Measurements from ENCODE around the gene KDR. TPM values are rescaled to one million over a fixed set of nuclear protein-coding genes. Genes with fewer than 3 reads are reported as not detected.

KDR gene
- total RNA-seq, 4 donors from 2014 or later: 39.5 to 104 (median 61.7) TPM

DNA sequence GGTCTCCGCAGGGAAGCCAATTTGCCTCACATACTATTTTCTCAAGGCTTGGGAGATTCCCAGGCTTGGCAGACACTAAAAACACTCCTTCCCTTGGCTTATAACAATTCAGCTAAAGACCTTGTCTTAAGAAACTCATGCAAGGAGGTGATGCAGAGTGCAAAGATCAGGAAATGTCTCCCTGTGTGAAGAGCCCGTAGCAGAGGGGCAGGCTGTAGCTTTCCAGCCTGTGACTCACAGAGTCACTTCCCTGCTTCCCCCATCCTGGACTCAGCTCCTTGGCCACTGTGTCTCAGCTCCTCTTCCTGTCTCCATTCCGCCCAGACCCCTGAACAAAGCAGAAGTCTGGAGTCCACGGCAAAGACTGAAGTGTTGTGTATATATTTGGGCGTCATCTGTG, 56.1 kb downstream of the KDR start:
- Histone ChIP-seq H3K27ac (replicated peaks in 1 of 4) (peak overlapping the region in 2 of 4 donors; percentile 2 to 51), H3K4me1 (peaks cover 0 to 4% (median 0%) of the 10 kb centered on the region in 4 donors), H3K9me3 (no peaks in the 10 kb centered on the region), H3K27me3 (no peaks in the 10 kb centered on the region), H3K4me3 (no peak overlapping the region), H3K36me3 (no peaks in the 10 kb centered on the region)
- WGBS: 69% methylated on average over 5 of the region's 5 CpGs
- peak in 1 of 2 donors; percentile 33 for TF ChIP-seq POLR2AphosphoS5 (IDR thresholded peaks at IDR 0.05)
- TF ChIP-seq, protein P1, sequence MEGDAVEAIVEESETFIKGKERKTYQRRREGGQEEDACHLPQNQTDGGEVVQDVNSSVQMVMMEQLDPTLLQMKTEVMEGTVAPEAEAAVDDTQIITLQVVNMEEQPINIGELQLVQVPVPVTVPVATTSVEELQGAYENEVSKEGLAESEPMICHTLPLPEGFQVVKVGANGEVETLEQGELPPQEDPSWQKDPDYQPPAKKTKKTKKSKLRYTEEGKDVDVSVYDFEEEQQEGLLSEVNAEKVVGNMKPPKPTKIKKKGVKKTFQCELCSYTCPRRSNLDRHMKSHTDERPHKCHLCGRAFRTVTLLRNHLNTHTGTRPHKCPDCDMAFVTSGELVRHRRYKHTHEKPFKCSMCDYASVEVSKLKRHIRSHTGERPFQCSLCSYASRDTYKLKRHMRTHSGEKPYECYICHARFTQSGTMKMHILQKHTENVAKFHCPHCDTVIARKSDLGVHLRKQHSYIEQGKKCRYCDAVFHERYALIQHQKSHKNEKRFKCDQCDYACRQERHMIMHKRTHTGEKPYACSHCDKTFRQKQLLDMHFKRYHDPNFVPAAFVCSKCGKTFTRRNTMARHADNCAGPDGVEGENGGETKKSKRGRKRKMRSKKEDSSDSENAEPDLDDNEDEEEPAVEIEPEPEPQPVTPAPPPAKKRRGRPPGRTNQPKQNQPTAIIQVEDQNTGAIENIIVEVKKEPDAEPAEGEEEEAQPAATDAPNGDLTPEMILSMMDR (IDR thresholded peaks at IDR 0.05): no peak
- intact Hi-C loops (cut with DNase I): no loop called here
- DNase-seq (ENCODE audit: extremely low spot score): no peak

- TF ChIP-seq, protein P1 (IDR thresholded peaks at IDR 0.05): no peak
- TF ChIP-seq POLR2AphosphoS5 (IDR thresholded peaks at IDR 0.05): no peak
- TF ChIP-seq EP300 (IDR thresholded peaks at IDR 0.05): no peak
- no peak for TF ChIP-seq POLR2A (IDR thresholded peaks at IDR 0.05; ENCODE audit: low read depth)
- Histone ChIP-seq H3K27me3 (no peaks in the 10 kb centered on the region), H3K9me3 (no peaks in the 10 kb centered on the region), H3K4me1 (peaks cover 0 to 4% (median 0%) of the 10 kb centered on the region in 4 donors), H3K27ac (replicated peaks in 1 of 4) (peak overlapping the region in 3 of 4 donors; percentile 2 to 51 (median 8)), H3K36me3 (no peaks in the 10 kb centered on the region), H3K4me3 (no peak overlapping the region)
- 45% methylated on average over 7 of the region's 7 CpGs for WGBS
- DNase-seq (ENCODE audit: extremely low spot score): no peak
- intact Hi-C loops (cut with DNase I): no loop called here
Measured at GRCh38 chr4:55068522-55068921, 56.9 kb downstream of the KDR start.

GRCh38 chr4:55066018-55066417, 59.4 kb downstream of the KDR start:
- 90% methylated on average over 6 of the region's 6 CpGs for WGBS
- intact Hi-C loops (cut with DNase I): no loop called here
- H3K4me3 ChIP-seq: no peak overlapping the region
- H3K9me3 ChIP-seq: no peaks in the 10 kb centered on the region
- no peak for TF ChIP-seq POLR2A (IDR thresholded peaks at IDR 0.05; ENCODE audit: low read depth)
- no peak for TF ChIP-seq POLR2AphosphoS5 (IDR thresholded peaks at IDR 0.05)
- TF ChIP-seq, protein P1 (IDR thresholded peaks at IDR 0.05): no peak
- TF ChIP-seq EP300 (IDR thresholded peaks at IDR 0.05): no peak
- no peak for DNase-seq (ENCODE audit: extremely low spot score)
- H3K36me3 ChIP-seq: no peaks in the 10 kb centered on the region
- no peak overlapping the region for H3K27ac ChIP-seq (replicated peaks in 1 of 4)
- H3K4me1 ChIP-seq: peaks cover 0 to 4% (median 0%) of the 10 kb centered on the region in 4 donors
- no peaks in the 10 kb centered on the region for H3K27me3 ChIP-seq

DNA sequence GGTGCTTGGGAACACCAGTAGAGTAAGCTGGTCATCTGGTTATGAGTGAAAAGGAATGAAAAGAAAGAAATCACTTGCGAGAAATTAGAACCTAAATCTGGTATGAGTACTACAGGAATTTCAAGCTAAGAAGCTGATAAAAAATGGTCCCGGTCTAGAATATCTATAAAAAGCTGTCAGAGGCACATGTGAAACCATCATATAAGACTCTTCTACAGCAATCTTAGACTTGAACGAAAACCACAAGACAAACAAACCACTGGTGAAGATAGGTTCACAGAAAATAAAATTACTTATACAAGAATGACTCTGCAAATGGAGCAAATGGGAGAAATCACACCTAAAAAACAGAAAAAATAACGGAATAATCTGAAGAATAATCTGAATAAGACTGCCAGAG, 69.9 kb downstream of the KDR start:
- H3K27me3 ChIP-seq: no peaks in the 10 kb centered on the region
- H3K36me3 ChIP-seq: no peaks in the 10 kb centered on the region
- peaks cover 0 to 5% (median 0%) of the 10 kb centered on the region in 4 donors for H3K9me3 ChIP-seq
- TF ChIP-seq EP300 (IDR thresholded peaks at IDR 0.05) (no peak), POLR2AphosphoS5 (IDR thresholded peaks at IDR 0.05) (no peak), POLR2A (IDR thresholded peaks at IDR 0.05; ENCODE audit: low read depth) (no peak)
- TF ChIP-seq, protein P1 (IDR thresholded peaks at IDR 0.05): no peak
- no peak overlapping the region for H3K4me3 ChIP-seq
- intact Hi-C loops (cut with DNase I): no loop called here
- H3K4me1 ChIP-seq: no peaks in the 10 kb centered on the region
- 85% methylated on average over 4 of the region's 4 CpGs for whole genome bisulfite sequencing
- DNase-seq (ENCODE audit: extremely low spot score): no peak
- H3K27ac ChIP-seq (replicated peaks in 1 of 4): no peak overlapping the region

DNA sequence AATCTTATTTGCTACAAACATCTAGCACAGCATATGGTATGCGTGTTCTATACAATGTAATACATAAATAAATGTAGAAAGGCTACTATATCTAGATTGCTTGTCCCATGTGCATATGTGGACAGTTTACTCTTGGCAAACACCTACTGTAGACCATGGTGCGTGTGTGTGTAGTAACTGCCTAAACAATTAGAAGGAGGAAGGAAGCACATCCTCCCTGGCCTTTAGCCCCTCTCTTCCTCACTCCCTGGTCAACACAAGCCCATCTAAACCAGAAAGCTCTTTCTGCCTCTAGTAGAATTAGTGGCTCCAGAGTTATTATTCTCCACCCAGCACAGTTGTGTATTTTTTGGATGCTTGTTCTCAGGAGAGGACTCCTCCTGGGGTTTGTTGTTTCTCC, 73.9 kb downstream of the KDR start:
- no peak for DNase-seq (ENCODE audit: extremely low spot score)
- 84% methylated on average over 2 of the region's 2 CpGs for WGBS
- Histone ChIP-seq H3K4me3 (no peak overlapping the region), H3K27ac (replicated peaks in 1 of 4) (no peak overlapping the region), H3K36me3 (no peaks in the 10 kb centered on the region), H3K9me3 (peaks cover 0 to 6% (median 0%) of the 10 kb centered on the region in 4 donors), H3K27me3 (no peaks in the 10 kb centered on the region), H3K4me1 (no peaks in the 10 kb centered on the region)
- intact Hi-C loops (cut with DNase I): no loop called here
- TF ChIP-seq, protein P1 (IDR thresholded peaks at IDR 0.05): no peak
- no peak for TF ChIP-seq POLR2A (IDR thresholded peaks at IDR 0.05; ENCODE audit: low read depth)
- no peak for TF ChIP-seq EP300 (IDR thresholded peaks at IDR 0.05)
- no peak for TF ChIP-seq POLR2AphosphoS5 (IDR thresholded peaks at IDR 0.05)

Data from esophagus muscularis mucosa (tissue), 4 donors.